ENCODE data around the gene BBC3.

DNA sequence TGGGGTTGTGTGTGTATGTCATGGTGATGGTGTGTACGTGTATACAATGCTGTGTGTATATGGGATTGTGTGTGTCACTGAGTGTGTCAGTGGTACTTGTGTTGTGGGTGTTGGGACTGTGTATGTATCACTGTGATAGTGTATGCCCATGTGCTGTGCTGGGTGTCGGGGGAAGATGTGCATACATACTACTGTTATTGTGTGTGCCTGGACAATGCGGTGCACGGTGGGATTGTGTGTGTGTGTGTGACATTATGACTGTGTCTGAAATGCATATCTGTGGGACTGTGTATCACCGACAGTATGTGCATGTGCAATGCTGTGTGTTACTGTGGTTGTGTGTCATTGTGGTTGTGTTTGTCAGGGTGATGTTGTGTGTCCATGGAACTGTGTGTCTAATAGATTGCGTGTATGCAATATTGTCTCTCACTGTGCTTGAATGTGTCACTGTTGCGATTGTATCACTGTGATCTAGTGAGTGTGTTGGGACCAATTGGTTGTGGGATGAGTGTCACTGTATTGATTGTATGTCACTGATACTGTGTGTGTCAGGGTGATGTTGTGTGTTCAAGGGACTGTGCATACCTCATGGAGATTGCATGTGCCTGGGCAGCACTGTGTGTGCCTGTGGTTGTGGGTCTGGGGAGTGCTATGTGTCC lies 11.0 kb upstream of the BBC3 start:
- no peak for TF ChIP-seq POLR2AphosphoS5 (IDR thresholded peaks at IDR 0.05; ENCODE audit: low read depth, low read length)
- TF ChIP-seq SIN3A (IDR thresholded peaks at IDR 0.05; ENCODE audit: borderline replicate concordance, insufficient read depth, low read length), result no peak
- TF ChIP-seq TAF1 (IDR thresholded peaks at IDR 0.05; ENCODE audit: borderline replicate concordance, insufficient read depth, low read length), result no peak

All from PFSK-1 (cell line).